ENCODE measurements around the gene CBLB. TPM values are rescaled to one million over a fixed set of nuclear protein-coding genes. Genes with fewer than 3 reads are reported as not detected.

CBLB gene
- total and polyA plus RNA-seq, 2 experiments from 2014 or later, result 20.5 to 47.7 TPM

- Mint-ChIP-seq H3K4me1 (no peaks in the 10 kb centered on the region; the same call in 1 of the 3 replicates), H3K27me3 (ENCODE audit: insufficient read depth, low read depth, poor library complexity) (no peaks in the 10 kb centered on the region), H3K9me3 (no peaks in the 10 kb centered on the region), H3K27ac (no peak overlapping the region), H3K36me3 (ENCODE audit: low read depth) (peaks cover 20% of the 10 kb centered on the region; the same call in 2 of the 3 replicates), H3K4me3 (no peak overlapping the region)
- H4K20me1 ChIP-seq (replicated peaks; ENCODE audit: insufficient read depth), result peaks cover 11% of the 10 kb centered on the region; the same call in 1 of the 2 replicates
- no peak overlapping the region for H2AFZ ChIP-seq
- no peak overlapping the region for H3K4me3 ChIP-seq
- DNase-seq (ENCODE audit: low spot score), result no peak
- no peaks in the 10 kb centered on the region for H3K9me2 ChIP-seq (ENCODE audit: insufficient read depth)
- H3K36me3 ChIP-seq (ENCODE audit: insufficient read depth), result no peaks in the 10 kb centered on the region
- H3K4me2 ChIP-seq, result no peak overlapping the region
- H3F3A ChIP-seq (replicated peaks; ENCODE audit: low read depth), result no peaks in the 10 kb centered on the region
- H3K27ac ChIP-seq (ENCODE audit: low read depth), result no peak overlapping the region
- TF ChIP-seq EZH2 (IDR thresholded peaks at IDR 0.05; ENCODE audit: low read depth, unreplicated experiment) (no peak), STAT1 (IDR thresholded peaks at IDR 0.05; ENCODE audit: unreplicated experiment) (no peak), ETS1 (IDR thresholded peaks at IDR 0.05) (no peak), CTCF (conservative IDR thresholded peaks at IDR 0.05; ENCODE audit: low read depth in 2 of 2) (no peak)
- no peaks in the 10 kb centered on the region for H3K27me3 ChIP-seq (ENCODE audit: insufficient read depth)
- peaks cover 25% of the 10 kb centered on the region for H3K79me2 ChIP-seq (replicated peaks; ENCODE audit: insufficient read depth)
- peaks cover 5% of the 10 kb centered on the region; the same call in 1 of the 2 replicates for H3K4me1 ChIP-seq (ENCODE audit: insufficient read depth)
- ATAC-seq, result no peak
Observed at GRCh38 chr3:105851582-105851981, 17.2 kb downstream of the CBLB start.

DNA sequence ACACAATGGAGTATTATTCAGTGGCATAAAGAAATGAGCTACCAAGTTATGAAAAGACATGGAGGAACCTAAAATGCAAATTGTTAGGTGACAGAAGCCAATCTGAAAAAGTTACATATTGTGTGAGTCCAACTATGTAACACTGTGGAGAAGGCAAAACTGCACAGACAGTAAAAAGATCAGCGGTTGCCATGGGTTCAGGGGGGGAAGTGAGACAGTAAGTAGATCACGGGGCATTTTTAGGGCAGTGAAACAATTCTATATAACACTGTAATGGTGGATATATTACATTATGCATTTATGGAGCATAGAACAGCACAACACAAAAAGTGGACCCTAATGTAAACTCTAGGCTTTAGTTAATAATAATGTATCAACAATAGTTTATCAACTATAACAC lies 17.6 kb downstream of the CBLB start:
- Mint-ChIP-seq H3K4me1 (no peaks in the 10 kb centered on the region; the same call in 1 of the 3 replicates), H3K27me3 (ENCODE audit: insufficient read depth, low read depth, poor library complexity) (no peaks in the 10 kb centered on the region), H3K36me3 (ENCODE audit: low read depth) (peaks cover 20% of the 10 kb centered on the region; the same call in 2 of the 3 replicates), H3K27ac (no peak overlapping the region), H3K4me3 (no peak overlapping the region), H3K9me3 (no peaks in the 10 kb centered on the region)
- Histone ChIP-seq H3K79me2 (replicated peaks; ENCODE audit: insufficient read depth) (peaks cover 21% of the 10 kb centered on the region), H3K4me1 (ENCODE audit: insufficient read depth) (peaks cover 9% of the 10 kb centered on the region), H3K27me3 (ENCODE audit: insufficient read depth) (no peaks in the 10 kb centered on the region), H3K9me2 (ENCODE audit: insufficient read depth) (no peaks in the 10 kb centered on the region), H4K20me1 (replicated peaks; ENCODE audit: insufficient read depth) (peaks cover 11% of the 10 kb centered on the region; the same call in 1 of the 2 replicates), H3F3A (replicated peaks; ENCODE audit: low read depth) (no peaks in the 10 kb centered on the region), H3K36me3 (ENCODE audit: insufficient read depth) (no peaks in the 10 kb centered on the region), H2AFZ (no peak overlapping the region), H3K27ac (ENCODE audit: low read depth) (no peak overlapping the region), H3K4me2 (no peak overlapping the region), H3K4me3 (no peak overlapping the region)
- ATAC-seq (no peak), DNase-seq (ENCODE audit: low spot score) (no peak)
- TF ChIP-seq ZNF331 (CRISPR knock-in tag; IDR thresholded peaks at IDR 0.05; ENCODE audit: low read depth) (no peak), EZH2phosphoT487 (IDR thresholded peaks at IDR 0.05; ENCODE audit: unreplicated experiment) (no peak), CREB1 (CRISPR knock-in tag; IDR thresholded peaks at IDR 0.05; ENCODE audit: low read depth) (no peak), ETS1 (IDR thresholded peaks at IDR 0.05) (no peak), ZNF114 (CRISPR knock-in tag; IDR thresholded peaks at IDR 0.05) (no peak), POLR2AphosphoS5 (IDR thresholded peaks at IDR 0.05; ENCODE audit: low read depth) (no peak), CTCF (conservative IDR thresholded peaks at IDR 0.05; ENCODE audit: low read depth in 2 of 2) (no peak), NANOG (IDR thresholded peaks at IDR 0.05; ENCODE audit: borderline replicate concordance) (no peak), JUNB (IDR thresholded peaks at IDR 0.05; ENCODE audit: unreplicated experiment) (no peak)

All from GM23338 (cell line).